ENCODE data around the gene JMJD1C.

The JMJD1C gene

DNA sequence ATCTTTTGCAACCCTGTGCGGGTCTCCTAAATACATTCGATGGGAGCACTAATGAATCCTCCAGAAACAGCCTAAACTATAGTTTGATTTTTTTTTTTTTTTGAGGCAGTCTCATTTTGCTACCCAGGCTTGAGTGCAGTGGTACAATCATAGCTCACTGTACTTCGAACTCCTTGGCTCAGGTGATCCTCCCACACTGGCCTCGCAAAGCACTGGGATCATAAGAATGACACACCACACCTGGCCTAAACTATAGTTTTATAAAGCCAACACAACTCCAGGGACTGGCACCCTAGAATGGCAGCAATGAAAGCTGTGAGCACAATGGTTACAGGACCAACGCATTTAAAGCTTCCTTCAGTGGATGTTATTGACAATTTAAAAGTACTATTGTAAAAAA, 14.5 kb upstream of the JMJD1C start:
- TF ChIP-seq, protein P1, sequence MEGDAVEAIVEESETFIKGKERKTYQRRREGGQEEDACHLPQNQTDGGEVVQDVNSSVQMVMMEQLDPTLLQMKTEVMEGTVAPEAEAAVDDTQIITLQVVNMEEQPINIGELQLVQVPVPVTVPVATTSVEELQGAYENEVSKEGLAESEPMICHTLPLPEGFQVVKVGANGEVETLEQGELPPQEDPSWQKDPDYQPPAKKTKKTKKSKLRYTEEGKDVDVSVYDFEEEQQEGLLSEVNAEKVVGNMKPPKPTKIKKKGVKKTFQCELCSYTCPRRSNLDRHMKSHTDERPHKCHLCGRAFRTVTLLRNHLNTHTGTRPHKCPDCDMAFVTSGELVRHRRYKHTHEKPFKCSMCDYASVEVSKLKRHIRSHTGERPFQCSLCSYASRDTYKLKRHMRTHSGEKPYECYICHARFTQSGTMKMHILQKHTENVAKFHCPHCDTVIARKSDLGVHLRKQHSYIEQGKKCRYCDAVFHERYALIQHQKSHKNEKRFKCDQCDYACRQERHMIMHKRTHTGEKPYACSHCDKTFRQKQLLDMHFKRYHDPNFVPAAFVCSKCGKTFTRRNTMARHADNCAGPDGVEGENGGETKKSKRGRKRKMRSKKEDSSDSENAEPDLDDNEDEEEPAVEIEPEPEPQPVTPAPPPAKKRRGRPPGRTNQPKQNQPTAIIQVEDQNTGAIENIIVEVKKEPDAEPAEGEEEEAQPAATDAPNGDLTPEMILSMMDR (conservative IDR thresholded peaks at IDR 0.05; ENCODE audit: low read length): no peak
- no peak overlapping the region for H3K4me3 ChIP-seq (ENCODE audit: low read length)
- DNase-seq (ENCODE audit: low read depth): no peak

DNA sequence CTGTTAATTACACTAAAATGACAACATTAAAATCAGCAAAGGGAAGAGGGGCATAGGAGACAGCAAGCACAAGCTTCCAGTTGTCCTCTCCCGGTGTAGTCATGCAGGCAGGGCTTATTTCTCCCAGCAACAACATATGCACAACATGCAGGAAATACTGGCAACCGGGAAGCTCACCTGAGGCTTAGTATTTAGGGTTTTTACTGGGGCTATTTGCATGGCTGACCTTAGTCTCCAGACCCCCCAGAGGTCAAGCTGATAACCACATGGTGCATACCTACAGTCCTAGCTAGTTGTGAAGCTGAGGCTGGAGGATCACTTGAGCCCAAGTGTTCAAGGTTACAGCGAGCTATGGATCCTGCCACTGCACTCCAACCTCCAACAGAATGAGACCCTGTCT, 12.8 kb upstream of the JMJD1C start:
- no peak for DNase-seq (ENCODE audit: low read depth)
- H3K4me3 ChIP-seq (ENCODE audit: low read length): no peak overlapping the region
- TF ChIP-seq, protein P1 (conservative IDR thresholded peaks at IDR 0.05; ENCODE audit: low read length): no peak

- no peak for DNase-seq (ENCODE audit: low read depth)
- TF ChIP-seq, protein P1 (conservative IDR thresholded peaks at IDR 0.05; ENCODE audit: low read length): no peak
- H3K4me3 ChIP-seq (ENCODE audit: low read length): no peak overlapping the region
These were observed 12.2 kb upstream of the JMJD1C start for GRCh38 chr10:63477927-63478326.

DNA sequence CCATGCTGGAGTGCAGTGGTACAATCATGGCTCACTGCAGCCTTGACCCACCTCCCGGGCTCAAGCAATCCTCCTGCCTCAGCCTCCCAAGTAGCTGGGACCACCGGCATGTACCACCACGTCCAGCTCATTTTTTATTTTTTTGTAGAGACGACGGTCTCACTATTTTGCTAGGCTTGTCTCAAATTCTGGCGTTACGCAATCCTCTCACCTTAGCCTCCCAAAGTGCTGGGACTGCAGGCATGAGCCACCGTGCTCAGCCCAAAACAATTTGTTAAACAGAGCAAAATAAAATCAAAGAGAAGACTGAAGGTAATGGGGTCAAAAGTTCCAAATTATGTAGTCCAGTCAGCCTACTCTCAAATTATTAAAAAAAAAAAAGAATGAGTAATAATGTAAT, 8.7 kb upstream of the JMJD1C start:
- TF ChIP-seq, protein P1 (conservative IDR thresholded peaks at IDR 0.05; ENCODE audit: low read length): no peak
- H3K4me3 ChIP-seq (ENCODE audit: low read length): no peak overlapping the region
- no peak for DNase-seq (ENCODE audit: low read depth)

DNA sequence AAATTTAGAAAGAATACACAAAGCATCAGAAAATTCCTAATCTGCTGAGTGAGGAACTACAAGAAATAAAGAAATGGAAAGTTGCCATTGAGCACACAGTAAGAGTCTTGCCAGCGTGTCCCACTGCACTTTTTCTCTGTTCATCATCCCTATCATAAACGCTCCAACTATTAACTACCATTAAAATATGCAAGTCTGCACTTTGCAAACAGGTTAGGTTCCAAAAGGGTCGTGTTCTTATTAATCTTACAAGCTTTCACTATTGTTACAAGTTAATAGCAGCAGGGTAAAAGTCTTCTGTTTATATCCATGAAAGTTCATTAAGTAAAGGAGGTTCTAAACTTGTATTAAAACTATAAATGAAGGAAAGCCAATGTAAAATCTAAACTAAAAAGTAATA, 5.2 kb upstream of the JMJD1C start:
- no peak for DNase-seq (ENCODE audit: low read depth)
- no peak overlapping the region for H3K4me3 ChIP-seq (ENCODE audit: low read length)
- TF ChIP-seq, protein P1 (conservative IDR thresholded peaks at IDR 0.05; ENCODE audit: low read length): no peak

DNA sequence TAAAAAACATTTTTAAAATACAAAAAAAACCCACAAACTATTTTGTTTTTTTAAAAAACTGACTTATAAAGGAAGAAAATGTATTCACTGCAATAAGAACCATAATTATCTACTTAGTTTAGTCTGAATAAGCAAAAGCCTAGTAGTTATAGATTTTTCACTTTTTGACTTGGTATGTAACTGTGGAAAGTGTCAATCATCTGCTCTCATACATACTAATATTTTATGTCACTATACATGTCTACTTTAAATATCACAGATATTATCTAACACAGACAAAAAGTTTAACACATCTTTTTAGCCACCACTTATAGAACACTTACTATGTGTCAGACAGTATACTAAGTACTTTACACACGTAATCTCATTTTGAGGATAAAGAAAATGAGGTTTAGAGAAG, 3.2 kb upstream of the JMJD1C start:
- DNase-seq (ENCODE audit: low read depth): no peak

GRCh38 chr10:63467841-63468240, 2.1 kb upstream of the JMJD1C start:
- peak; percentile 46 for DNase-seq (ENCODE audit: low read depth)
- TF ChIP-seq, protein P1 (conservative IDR thresholded peaks at IDR 0.05; ENCODE audit: low read length): no peak
- no peak overlapping the region for H3K4me3 ChIP-seq (ENCODE audit: low read length)

More for the DNA sequence above, 3.2 kb upstream of the JMJD1C start:
- TF ChIP-seq, protein P1 (conservative IDR thresholded peaks at IDR 0.05; ENCODE audit: low read length): no peak
- H3K4me3 ChIP-seq (ENCODE audit: low read length): no peak overlapping the region

All from AG10803 (cell line).